Tibial nerve (tissue), 3 donors: ENCODE data around the gene ARHGEF1.

ENCODE experiments used
- POLR2A ChIP-seq, 2 donors: fragments of 450-650 bp; IDR thresholded peaks; one replicate each; pipeline ENCODE4 v1.6.1; 2017; ENCODE audit warnings: antibody characterized with exemption in 2 of 2, mild to moderate bottlenecking in 2 of 2, moderate library complexity in 2 of 2
- TF ChIP-seq, protein P1 (sequence below), 5 experiments: fragments of 200-600 bp in 3 of 5; fragments of 450-650 bp in 2 of 5; sonication (generic) in 3 of 5; IDR thresholded peaks; one replicate each; pipeline ENCODE4 v1.5.1; 2016 to 2019; ENCODE audit warnings: antibody characterized with exemption in 5 of 5, mild to moderate bottlenecking in 3 of 5, moderate library complexity in 2 of 5

DNA sequence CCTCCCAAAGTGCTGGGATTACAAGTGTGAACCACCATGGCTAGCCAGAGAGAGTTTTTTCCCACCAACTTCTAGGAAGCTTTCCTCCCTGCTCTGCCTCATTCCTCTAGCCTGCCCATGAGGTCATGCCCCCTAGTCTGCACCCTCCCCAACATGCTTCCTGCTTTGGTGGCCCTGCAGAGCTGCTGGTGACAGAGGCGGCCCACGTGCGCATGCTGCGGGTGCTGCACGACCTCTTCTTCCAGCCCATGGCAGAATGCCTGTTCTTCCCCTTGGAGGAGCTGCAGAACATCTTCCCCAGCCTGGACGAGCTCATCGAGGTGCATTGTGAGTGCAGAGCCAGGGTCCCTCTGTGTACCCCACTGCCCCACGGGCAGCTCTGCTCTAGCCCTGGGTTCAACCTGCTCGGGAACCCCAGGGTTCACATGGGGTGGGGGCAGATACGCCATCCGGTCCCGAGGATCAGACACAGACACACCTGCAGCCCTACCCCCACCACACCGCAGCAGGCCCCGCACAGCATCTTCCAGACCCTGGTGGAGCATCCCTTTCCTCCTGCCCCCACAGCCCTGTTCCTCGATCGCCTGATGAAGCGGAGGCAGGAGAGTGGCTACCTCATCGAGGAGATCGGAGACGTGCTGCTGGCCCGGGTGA is 18.9 kb downstream of the ARHGEF1 start:
- TF ChIP-seq POLR2A (IDR thresholded peaks at IDR 0.05), result no peak
- TF ChIP-seq, protein P1, sequence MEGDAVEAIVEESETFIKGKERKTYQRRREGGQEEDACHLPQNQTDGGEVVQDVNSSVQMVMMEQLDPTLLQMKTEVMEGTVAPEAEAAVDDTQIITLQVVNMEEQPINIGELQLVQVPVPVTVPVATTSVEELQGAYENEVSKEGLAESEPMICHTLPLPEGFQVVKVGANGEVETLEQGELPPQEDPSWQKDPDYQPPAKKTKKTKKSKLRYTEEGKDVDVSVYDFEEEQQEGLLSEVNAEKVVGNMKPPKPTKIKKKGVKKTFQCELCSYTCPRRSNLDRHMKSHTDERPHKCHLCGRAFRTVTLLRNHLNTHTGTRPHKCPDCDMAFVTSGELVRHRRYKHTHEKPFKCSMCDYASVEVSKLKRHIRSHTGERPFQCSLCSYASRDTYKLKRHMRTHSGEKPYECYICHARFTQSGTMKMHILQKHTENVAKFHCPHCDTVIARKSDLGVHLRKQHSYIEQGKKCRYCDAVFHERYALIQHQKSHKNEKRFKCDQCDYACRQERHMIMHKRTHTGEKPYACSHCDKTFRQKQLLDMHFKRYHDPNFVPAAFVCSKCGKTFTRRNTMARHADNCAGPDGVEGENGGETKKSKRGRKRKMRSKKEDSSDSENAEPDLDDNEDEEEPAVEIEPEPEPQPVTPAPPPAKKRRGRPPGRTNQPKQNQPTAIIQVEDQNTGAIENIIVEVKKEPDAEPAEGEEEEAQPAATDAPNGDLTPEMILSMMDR (IDR thresholded peaks at IDR 0.05), result no peak
